HFFc6 (cell line): ENCODE data around the gene OPTC. TPM values are rescaled to one million over a fixed set of nuclear protein-coding genes. Genes with fewer than 3 reads are reported as not detected.

Source experiments
- DNase-seq: peaks from one replicate; pipeline ENCODE4 v3.0.0-alpha.2; 2018
- H3K27ac Mint-ChIP-seq: 2 replicates; pipeline ENCODE4 v1.8.0; 2020; ENCODE audit warnings: mild to moderate bottlenecking, mixed read lengths
- H3K27me3 Mint-ChIP-seq: 2 replicates; pipeline ENCODE4 v1.8.0; 2021; ENCODE audit warnings: mild to moderate bottlenecking, moderate library complexity, mixed read lengths; ENCODE audit not compliant: insufficient read depth
- H3K36me3 Mint-ChIP-seq: 2 replicates; pipeline ENCODE4 v1.8.0; 2021; ENCODE audit warnings: low read depth, mixed read lengths
- H3K4me1 Mint-ChIP-seq: 2 replicates; pipeline ENCODE4 v1.8.0; 2020; ENCODE audit warnings: low read depth, mixed read lengths
- H3K4me3 Mint-ChIP-seq: 2 replicates; pipeline ENCODE4 v1.8.0; 2020; ENCODE audit warnings: mild to moderate bottlenecking, moderate library complexity, mixed read lengths
- H3K9me3 Mint-ChIP-seq: 2 replicates; pipeline ENCODE4 v1.8.0; 2020; ENCODE audit warnings: mild to moderate bottlenecking, mixed read lengths
- total RNA-seq, 6 experiments: library from RNA; stranded (reverse); fragmentation: NEBNext Ultra II Directional; extraction: Animal tissue kit (Norgen Biotek cat#: 25700); gene quantifications; 2 replicates in 1 of 6; 3 replicates in 5 of 6; pipeline ENCODE4 v1.2.3, GENCODE V29; 2021
- TF ChIP-seq, protein P1 (sequence below): fragments of 200-600 bp; sonication (generic); IDR thresholded peaks from 2 replicates; pipeline ENCODE4 v1.5.0; 2021; ENCODE audit warnings: antibody characterized with exemption, mild to moderate bottlenecking

Gene OPTC
- total RNA-seq, 6 experiments from 2014 or later = not detected

DNA sequence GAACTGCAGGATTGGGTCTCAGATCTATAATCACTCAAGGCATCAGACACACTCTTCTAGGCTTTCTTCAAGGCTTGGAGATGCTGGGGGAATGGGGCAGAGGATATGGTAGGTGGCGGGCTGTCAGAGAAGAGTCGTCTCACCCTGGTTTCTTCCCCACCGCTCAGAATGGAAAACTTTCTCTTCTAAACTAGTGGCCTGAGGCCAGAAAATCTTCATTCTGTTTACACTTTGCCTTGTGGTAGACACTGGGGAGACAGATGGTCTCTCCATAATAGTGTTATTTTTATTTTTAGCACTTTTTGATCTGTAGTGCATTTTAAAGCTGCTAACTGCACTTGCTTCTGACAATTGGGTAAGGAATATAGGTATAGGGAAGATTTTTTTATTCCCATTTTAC is 15.7 kb upstream of the OPTC start:
- H3K36me3 Mint-ChIP-seq = no peaks in the 10 kb centered on the region
- no peak overlapping the region for H3K27ac Mint-ChIP-seq
- no peak overlapping the region for H3K4me3 Mint-ChIP-seq
- TF ChIP-seq, protein P1, sequence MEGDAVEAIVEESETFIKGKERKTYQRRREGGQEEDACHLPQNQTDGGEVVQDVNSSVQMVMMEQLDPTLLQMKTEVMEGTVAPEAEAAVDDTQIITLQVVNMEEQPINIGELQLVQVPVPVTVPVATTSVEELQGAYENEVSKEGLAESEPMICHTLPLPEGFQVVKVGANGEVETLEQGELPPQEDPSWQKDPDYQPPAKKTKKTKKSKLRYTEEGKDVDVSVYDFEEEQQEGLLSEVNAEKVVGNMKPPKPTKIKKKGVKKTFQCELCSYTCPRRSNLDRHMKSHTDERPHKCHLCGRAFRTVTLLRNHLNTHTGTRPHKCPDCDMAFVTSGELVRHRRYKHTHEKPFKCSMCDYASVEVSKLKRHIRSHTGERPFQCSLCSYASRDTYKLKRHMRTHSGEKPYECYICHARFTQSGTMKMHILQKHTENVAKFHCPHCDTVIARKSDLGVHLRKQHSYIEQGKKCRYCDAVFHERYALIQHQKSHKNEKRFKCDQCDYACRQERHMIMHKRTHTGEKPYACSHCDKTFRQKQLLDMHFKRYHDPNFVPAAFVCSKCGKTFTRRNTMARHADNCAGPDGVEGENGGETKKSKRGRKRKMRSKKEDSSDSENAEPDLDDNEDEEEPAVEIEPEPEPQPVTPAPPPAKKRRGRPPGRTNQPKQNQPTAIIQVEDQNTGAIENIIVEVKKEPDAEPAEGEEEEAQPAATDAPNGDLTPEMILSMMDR = no peak
- peaks cover 58% of the 10 kb centered on the region for H3K4me1 Mint-ChIP-seq
- no peaks in the 10 kb centered on the region for H3K9me3 Mint-ChIP-seq
- peaks cover 6% of the 10 kb centered on the region for H3K27me3 Mint-ChIP-seq
- DNase-seq = no peak

DNA sequence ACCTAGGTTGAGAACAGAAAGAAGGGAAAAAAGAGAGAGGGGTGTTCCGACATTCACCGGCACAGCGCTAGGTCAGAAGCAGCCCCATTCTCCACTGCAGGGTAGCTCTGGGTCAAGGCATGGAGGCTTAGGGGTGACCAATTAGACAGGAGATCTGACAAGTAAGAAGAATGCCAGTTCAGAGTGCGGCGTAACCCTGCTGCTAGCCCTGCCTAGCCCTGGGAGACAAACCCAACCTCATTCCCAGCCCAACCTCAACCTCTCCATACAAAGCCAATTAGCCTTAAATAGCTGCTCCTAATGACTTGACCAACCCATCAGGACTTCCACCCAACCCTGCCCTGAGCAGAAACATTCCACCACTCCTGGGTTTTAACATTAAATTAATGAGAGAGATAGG is 15.0 kb upstream of the OPTC start:
- H3K4me3 Mint-ChIP-seq = no peak overlapping the region
- H3K27ac Mint-ChIP-seq = peak overlapping the region; percentile 93; the same call in 1 of the 2 replicates
- TF ChIP-seq, protein P1 = no peak
- no peaks in the 10 kb centered on the region for H3K36me3 Mint-ChIP-seq
- peaks cover 58% of the 10 kb centered on the region for H3K4me1 Mint-ChIP-seq
- H3K27me3 Mint-ChIP-seq = peaks cover 6% of the 10 kb centered on the region
- DNase-seq = no peak
- no peaks in the 10 kb centered on the region for H3K9me3 Mint-ChIP-seq

DNA sequence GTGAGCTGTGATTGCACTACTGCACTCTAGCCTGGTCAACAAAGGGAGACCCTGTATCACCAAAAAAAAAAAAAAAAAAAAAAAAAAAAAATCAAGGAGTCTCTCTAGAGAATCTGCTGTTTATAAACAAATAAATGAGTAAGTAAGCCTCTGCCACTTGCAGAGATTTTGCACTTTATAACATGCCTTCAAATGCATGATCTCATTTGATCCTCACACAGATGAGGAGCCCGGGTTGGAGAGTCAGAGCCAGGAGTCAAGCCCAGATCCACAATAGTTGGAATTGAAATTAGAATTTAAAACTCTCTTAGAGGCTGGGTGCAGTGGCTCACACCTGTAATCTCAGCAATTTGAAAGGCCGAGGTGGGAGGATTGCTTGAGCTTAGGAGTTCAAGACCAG is 14.3 kb upstream of the OPTC start:
- Mint-ChIP-seq H3K36me3 (no peaks in the 10 kb centered on the region), H3K27me3 (peaks cover 6% of the 10 kb centered on the region), H3K27ac (peak overlapping the region; percentile 93), H3K4me3 (peak overlapping the region; percentile 79), H3K9me3 (no peaks in the 10 kb centered on the region), H3K4me1 (peaks cover 58% of the 10 kb centered on the region)
- TF ChIP-seq, protein P1 = no peak
- peak; percentile 17 for DNase-seq

DNA sequence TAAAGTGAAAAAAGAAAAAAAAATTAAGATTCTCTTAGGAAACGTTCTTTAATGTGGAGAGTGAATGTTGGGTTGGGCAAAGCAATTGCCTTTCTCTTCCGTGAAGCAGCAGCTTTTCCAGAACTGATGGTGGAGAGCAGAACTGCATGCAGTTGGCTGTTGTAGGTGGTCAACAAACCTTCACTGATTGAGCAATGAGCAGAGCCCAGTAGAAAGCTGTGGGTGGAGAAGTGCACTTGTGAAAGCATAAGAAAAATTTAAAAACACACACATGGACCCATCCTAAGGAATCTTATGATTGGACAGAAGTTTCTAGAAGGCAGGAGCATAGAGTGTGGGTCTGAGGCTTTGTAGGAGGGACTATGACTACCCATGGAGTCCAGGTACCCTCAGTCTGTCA is 13.9 kb upstream of the OPTC start:
- peaks cover 5% of the 10 kb centered on the region for H3K27me3 Mint-ChIP-seq
- peak overlapping the region; percentile 79 for H3K4me3 Mint-ChIP-seq
- H3K27ac Mint-ChIP-seq = peak overlapping the region; percentile 93
- H3K36me3 Mint-ChIP-seq = no peaks in the 10 kb centered on the region
- TF ChIP-seq, protein P1 = peak; percentile 28; the same call in 1 of the 2 replicates
- H3K9me3 Mint-ChIP-seq = no peaks in the 10 kb centered on the region
- peaks cover 55% of the 10 kb centered on the region for H3K4me1 Mint-ChIP-seq
- peak; percentile 73 for DNase-seq

DNA sequence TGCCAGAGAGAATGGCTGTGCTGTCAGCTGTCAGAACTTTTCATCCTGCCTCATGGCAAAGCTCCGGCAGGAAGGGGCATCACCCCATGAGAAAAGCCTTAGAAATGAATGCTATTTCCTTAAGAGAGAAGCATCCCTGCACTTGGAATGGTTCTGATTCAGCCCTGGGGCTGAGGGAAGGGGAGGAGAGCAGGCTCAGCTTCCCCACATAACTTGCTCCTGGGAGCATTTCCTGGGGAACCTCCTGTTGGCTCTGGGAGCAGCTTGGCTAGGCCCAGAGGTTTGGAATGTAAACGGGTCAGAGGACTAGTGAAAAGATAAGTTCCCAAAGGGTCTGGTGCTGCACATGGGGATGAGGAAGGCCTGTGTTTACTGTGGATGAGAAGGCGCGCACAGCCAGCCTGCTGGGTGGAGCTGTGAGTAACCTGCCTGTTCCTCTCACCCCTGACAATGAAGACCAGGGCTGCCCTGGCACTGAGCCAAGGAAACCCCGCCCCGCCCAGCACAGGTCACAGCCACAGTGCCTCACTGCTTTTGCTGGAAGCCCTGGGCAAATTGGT is 13.3 kb upstream of the OPTC start:
- peak; percentile 92 for DNase-seq
- H3K9me3 Mint-ChIP-seq = no peaks in the 10 kb centered on the region
- TF ChIP-seq, protein P1 = no peak
- H3K4me3 Mint-ChIP-seq = peak overlapping the region; percentile 79
- H3K4me1 Mint-ChIP-seq = peaks cover 51% of the 10 kb centered on the region
- H3K27ac Mint-ChIP-seq = peak overlapping the region; percentile 93
- H3K36me3 Mint-ChIP-seq = no peaks in the 10 kb centered on the region
- H3K27me3 Mint-ChIP-seq = peaks cover 4% of the 10 kb centered on the region

DNA sequence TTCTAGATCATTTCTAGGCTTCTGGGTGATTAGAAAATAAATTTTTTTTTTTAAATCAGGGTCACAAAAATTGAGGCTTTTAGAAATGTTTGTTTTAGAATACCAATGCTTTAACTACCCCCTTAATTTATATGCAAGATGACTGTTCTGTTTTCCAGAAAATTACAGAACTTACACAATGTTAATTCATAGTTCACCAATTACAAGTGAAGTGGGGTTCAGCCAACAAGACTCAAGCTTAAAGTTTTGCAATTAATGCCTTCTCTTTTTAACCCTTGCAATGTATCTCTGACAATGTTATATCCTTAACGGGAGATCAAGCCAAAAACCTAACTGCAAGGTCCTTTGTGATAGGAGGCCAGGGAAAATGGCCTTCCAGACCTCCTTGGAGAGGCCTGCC is 12.8 kb upstream of the OPTC start:
- DNase-seq = no peak
- TF ChIP-seq, protein P1 = no peak
- H3K4me1 Mint-ChIP-seq = peaks cover 45% of the 10 kb centered on the region
- peak overlapping the region; percentile 79 for H3K4me3 Mint-ChIP-seq
- no peaks in the 10 kb centered on the region for H3K36me3 Mint-ChIP-seq
- peaks cover 1% of the 10 kb centered on the region for H3K27me3 Mint-ChIP-seq
- H3K27ac Mint-ChIP-seq = peak overlapping the region; percentile 93
- no peaks in the 10 kb centered on the region for H3K9me3 Mint-ChIP-seq
